ENCODE results near the gene THAP11. TPM values are rescaled to one million over a fixed set of nuclear protein-coding genes. Genes with fewer than 3 reads are reported as not detected.

Gene THAP11
- polyA plus RNA-seq (ENCODE audit: insufficient read length in 3 of 3) = 10 to 100 TPM; 27.5 to 34.1 (median 32.5) TPM

DNA sequence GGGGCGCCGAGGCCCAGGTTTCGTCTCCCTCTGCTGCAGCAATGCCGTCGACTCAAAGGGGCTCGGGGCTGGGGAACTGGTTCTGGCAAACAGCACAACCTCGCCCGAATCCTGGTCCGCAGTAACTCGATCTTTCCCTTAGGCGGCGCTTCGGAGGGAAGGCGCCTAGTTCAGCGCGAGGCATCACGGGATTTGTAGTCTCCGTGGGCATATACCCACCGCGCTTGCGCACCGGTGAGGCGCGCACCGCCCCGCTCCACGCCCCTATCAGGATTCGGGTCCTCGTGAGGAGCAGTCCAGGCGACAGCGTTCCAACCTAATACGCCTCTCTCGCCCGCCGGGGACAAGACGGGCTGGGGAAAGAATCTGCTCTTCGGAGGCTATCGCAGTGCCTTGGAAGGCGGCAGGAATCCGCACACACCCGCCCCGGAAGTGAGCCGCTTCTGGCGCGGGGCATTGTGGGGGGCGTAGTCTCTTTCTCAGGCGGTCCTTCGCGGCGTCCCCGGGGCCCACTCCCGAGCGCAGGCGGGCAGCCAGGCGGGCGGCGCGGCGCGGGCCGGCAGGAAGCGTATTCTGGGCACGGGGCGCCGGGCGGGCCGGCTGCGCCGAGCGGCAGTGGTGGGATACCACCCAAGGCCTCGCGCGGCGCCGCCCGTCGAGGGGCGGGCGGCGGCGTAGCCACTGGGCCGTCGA, at the start of gene THAP11:
Gene THAP11 (plus strand): TSS at position 505 of the 693 bp plus-strand sequence. CDS start 235 bp downstream, outside the sequence.
- peak; percentile 90 to 93 (median 92) for DNase-seq (ENCODE audit: low read depth in 3 of 3, low spot score in 2 of 3)

DNA sequence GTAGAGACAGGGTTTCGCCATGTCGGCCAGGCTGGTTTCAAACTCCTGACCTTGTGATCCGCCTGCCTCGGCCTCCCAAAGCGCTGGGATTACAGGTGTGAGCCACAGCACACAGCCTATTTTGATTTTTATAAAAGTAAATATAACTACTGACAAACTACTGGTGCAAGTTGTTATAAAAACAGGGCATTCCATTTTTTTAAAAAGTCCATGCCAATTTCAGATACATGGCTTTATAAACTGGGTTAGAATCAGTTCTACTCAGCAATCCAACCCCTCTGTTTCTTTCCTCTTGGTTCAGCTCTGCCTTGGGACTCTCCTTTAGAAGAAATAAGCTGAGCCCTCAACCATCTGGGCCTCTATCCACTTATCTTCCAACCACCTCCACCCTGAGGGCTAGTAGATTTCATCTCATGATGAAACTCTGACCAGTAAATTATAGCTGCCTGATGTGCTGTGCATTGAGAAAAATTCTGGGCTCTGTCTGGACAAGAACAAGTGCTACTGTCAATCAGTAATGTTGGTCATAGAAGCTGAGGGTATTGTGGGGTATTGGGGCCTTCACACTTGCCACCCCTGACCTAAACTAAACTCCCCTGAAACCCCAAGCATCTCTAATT, 45.9 kb upstream of the THAP11 start:
- no peak for DNase-seq (ENCODE audit: low read depth in 3 of 3, low spot score in 2 of 3)

DNA sequence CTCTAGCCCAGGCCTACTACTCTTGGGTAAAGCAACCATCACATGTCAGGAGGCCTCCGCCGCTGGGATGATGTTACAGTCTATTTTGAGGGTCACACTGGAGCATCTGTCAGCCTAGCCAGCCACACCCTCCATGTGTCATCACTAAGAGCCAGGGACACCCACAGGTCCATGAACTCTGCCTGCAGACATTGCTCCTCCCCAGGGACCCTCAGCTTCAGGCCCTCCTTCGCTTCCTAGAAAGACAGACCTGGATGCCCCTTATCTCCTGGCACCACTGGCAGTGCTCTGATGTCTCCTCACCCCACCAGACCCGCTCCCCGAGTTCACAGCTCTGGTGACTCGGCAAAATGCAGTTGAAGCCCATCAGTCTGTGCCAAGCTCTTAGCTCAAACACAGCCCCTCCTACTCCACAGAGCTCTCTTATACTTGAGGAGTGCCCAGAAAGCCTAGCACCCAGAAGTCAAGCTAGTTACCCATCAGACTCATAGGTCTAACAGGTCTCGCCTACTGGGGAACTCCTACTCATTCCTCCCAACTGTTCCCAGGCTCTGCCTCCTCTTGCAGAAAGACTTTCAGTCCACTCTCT, 41.7 kb upstream of the THAP11 start:
- DNase-seq (ENCODE audit: low read depth in 3 of 3, low spot score in 2 of 3) = no peak

DNA sequence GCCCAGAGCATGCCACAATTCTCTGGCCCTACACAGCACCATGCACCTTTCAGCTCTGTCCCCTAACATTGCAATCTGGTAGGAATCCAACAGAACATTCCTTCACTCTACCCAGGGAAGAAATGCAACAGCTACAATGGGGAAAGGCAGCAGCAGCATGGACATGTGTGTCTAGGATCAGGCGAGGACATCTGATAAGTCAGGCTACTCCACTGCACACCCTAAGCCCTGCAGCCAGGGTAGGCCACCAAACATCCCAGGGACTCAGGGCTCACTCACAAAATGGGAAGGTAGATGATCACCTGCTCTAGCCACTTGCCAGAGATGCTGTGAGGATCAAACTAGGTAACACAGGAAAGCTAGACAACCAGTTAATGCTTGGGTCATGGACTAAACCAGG, 40.9 kb upstream of the THAP11 start:
- DNase-seq (ENCODE audit: low read depth in 3 of 3, low spot score in 2 of 3) = no peak

DNA sequence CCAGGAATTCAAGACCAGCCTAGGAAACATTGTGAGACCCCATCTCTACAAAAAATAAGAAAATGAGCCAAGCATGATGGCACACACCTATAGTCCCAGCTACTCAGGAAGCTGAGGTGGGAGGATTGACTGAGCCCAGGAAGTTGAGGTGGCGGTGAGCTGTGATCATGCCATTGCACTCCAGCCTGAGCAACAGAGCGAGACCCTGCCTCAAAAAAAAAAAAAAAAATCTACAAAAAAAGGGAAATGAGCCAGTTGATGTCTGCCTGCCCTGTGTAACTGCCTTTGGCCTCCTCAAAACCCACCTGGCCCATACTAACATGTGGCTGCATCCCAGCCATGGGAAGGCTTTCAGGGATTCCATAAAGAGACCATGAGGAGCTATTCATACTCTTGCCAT, 40.2 kb upstream of the THAP11 start:
- no peak for DNase-seq (ENCODE audit: low read depth in 3 of 3, low spot score in 2 of 3)

DNA sequence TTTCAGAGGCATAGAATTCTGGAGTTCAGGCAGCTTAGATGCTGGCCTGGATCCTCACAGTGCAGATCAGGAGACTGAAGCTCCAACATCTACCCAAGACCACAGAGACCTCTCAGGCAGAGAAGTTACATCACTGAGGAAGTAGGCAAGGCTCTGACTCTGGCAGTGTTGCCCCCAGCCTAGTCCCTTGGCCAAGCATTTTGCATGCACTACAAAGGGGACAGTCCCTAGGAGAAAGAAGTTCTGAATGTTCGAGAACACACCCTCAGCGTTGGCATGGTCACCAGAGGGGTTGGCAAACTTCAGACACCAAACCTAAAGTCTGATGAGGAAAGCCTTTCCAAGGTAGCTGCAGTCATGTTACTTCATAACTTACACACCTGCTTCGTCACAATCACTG, 38.2 kb upstream of the THAP11 start:
- DNase-seq (ENCODE audit: low read depth in 3 of 3, low spot score in 2 of 3) = no peak

DNA sequence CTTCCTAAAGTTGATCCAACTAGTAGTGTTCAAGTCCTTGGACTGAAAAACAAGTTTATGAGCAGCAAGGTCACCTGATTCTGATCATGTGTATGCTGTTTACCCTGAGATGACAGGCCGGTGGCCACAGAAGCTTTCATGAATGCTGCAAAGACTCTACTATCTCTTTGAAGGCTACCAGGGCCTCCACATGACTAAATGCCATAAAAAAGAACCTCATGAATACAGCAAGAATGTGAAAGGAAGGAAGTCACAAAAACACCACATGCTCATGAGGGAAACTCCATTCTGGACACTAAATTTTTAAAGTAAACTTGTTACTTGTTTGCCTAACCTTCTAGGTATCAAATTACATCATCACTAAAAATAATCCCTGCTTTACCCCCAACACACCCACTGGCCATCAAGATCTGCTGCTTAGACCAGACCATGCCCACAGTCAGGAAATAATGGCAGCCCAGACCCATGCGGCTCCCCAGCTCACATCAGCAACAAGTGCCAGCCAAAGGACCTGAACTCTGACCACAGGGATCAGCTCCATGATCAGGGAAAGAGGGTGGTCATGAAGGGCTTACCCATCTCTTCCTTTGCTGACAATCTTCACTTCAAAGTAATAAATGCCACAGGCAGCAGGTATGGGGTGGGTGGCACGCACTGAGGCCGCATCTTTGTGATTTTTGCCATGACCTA, 37.1 kb upstream of the THAP11 start:
- no peak for DNase-seq (ENCODE audit: low read depth in 3 of 3, low spot score in 2 of 3)

DNA sequence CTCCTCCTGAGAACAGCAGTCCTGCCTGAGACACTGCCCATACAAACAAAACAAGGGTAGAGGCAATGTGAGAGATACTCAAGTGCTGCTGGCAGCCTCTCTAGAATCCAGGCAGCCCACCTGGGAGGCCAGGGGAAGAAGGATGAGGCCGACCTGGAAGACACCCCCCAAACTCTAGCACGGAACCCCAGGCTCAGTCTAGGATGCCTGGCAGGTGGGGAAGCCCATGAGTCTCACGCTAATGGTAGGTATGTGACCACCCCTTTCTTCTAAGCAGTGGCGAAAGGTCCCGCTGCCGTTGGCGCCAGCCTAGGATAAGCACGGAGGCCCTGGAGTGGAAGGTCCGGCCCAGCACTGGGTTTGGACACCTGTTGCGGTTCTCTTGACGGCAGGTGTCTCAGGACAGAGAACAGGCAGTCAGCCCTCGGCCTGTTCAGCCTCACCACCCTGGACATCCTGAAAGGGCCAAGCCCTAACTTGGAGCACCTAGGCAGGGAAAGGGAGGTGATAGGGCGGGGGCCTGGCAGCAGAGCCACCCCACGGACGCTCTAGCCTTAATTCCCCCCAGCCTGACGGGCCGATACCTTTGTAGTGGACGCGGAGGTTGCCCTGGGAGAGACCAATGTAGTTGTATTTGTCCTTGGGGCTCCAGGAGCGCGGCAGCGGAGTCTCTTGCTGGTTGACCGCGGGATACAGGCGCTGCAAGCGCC, 36.2 kb upstream of the THAP11 start:
- no peak for DNase-seq (ENCODE audit: low read depth in 3 of 3, low spot score in 2 of 3)

DNA sequence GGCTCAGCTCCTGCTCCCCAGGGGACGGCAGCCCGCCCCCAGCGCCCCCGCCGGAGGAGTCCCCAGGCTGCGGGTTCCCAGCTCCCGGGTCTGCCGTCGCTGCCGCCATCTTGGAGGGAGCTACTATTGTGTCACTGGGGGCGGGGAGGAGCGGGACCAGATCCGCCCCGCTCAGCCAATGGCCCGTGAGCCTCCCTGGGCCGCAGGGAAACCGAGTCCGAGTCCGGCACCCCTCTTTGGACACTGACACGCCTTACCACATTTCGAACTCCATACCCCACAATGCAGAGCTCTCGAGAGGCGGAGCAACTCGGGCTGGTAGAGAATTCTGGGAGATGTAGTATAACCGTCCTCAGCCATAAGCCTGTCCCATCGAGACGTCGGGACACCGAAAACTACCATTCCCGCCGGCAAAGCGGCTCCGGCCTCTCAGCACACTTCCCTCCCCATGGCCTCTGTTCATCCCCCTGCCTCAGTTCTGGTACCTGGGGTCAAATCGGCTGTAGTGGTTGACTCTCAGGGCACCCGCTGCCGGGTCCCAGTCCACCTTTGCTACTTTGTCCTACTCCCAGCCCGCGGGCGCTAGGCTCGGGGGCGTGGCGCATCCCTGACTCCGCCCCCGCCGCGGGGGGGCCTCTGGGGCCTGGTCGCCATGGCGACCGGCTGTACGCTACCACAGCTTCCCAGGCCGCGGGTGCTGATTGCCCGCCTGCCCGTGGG, 35.5 kb upstream of the THAP11 start, which contains the start of the genes RANBP10 and TSNAXIP1:
Gene RANBP10 (minus strand): TSS at position 133 of the 720 bp plus-strand sequence. CDS start 24 bp downstream, at position 109.
Gene TSNAXIP1 (plus strand): TSS at position 462 of the 720 bp plus-strand sequence. CDS start 261 bp downstream, outside the sequence.
- DNase-seq (ENCODE audit: low read depth in 3 of 3, low spot score in 2 of 3) = peak; percentile 95 to 98 (median 97)

DNA sequence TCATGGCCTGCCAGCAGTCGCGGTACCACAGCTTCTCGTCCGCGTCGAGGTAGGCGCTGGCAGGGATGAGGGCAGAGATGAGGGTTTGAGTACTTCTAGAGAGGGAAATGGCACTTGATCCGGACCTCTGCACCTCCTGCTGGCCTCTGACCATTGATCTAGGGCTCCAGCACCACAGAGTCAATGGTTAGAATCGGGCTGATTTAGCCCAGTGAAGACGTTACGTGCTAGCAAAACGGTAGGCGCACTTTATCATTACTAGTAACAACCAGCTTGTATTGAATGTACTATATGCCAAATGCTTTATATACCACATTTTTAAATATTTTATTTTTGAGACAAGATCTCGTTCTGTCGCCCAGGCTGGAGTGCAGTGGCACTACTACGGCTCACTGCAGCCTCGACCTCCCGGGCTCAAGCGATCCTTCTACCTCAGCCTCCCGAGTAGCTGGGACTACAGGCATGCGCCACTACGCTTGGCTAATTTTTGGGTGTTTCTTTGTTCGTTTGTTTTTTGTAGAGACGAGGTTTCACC, 34.9 kb upstream of the THAP11 start:
- DNase-seq (ENCODE audit: low read depth in 3 of 3, low spot score in 2 of 3) = no peak

DNA sequence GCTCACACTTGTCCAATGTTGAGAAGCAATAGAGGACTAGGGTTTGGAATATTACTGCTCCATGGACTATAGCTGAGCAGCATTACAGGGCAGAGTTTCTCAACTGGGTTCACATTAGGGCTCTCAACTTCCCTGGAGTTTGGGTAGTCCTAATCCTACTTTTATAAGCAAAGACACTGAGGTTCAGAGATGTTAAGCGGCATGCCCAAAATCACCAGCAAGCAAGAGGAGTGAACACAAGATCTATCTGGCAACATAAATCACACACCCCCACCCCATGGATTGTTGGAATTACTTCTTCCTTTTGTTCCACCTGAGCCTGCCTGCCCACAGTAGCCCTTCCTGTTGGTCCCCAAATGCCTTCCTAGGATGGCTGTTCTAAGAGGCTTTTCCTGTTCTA, 30.2 kb upstream of the THAP11 start:
- DNase-seq (ENCODE audit: low read depth in 3 of 3, low spot score in 2 of 3) = no peak

DNA sequence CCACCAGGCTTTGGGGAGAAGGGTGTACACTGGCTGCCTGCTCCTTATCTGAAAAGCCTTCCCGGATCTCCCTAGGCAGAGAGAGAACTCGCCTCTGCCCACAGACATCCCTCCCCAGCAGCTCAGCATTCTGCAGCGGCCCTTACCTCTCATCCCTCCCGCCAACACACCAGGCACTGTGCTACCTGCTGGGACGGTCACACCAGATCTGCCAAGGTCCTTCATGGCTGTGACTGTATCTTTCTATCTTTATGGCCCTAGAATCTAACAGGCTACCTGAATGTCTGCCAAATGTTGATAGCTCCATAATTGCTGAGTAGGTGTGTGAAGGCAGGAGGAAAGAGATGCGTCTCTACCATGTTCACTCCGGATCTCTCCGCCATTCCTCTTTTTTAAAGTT, 27.6 kb upstream of the THAP11 start:
- no peak for DNase-seq (ENCODE audit: low read depth in 3 of 3, low spot score in 2 of 3)

DNA sequence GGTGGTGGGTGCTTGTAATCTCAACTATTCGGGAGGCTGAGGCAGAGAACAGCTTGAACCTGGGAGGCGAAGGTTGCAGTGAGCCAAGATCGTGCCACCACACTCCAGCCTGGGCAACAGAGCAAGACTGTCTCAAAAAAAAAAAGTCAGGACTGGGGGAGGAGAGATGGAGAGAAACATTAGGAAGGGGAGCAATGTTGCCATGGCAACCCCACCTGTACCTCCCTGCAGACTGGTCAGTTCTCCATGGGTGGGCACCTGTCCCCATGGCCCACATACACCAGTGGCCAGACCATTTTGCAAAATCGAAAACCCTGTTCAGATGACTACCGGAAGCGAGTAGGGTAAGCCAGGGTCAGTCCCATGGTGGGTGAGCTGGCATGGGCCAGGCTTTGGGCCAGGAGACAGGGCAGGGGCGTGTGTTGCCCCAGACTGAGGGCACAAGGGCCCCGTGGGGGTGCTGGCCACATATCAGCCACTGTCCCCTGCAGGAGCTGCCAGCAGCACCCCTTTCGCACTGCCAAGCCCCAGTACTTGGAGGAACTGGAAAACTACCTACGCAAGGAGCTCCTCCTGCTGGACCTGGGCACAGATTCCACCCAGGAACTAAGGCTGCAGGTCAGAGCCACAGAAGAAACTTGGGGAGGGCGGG, 21.4 kb upstream of the THAP11 start:
- no peak for DNase-seq (ENCODE audit: low read depth in 3 of 3, low spot score in 2 of 3)

DNA sequence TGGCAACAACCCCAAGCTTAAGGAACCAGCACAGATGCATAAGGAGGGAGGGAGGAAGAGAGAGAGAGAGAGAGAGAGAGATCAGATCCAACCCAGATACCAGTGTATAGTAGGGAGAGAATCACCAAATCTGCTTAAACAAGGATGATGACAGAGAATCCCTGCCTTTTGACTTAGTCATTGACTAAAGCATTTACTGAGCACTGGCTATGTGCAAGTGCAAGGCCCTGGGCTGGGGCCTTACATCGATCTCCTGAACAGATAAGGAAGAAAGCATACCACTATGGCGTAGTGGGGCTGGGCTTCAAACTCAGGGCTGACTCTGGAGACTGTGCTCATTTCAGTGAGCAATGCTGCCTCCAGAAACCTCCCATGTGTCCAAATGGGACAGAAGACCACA, 19.6 kb upstream of the THAP11 start:
- DNase-seq (ENCODE audit: low read depth in 3 of 3, low spot score in 2 of 3) = no peak

DNA sequence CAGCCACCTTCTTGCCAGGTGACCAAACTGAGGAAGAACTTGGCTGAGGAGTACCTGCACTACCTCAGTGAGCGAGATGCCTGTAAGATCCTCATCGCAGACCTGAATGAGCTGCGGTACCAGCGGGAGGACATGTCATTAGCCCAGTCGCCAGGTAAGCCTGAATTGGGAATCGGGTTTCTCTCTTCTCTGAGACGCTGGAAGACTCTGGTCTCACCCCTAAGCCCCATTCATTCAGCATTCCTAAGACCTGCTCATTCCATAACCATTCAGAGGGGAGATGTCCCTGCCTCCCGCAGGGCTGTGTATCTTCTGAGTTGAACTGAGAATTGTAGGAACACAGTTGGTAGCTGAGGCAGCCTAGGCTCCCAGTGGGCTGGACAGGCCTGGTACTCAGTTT, 17.0 kb upstream of the THAP11 start:
- DNase-seq (ENCODE audit: low read depth in 3 of 3, low spot score in 2 of 3) = no peak

DNA sequence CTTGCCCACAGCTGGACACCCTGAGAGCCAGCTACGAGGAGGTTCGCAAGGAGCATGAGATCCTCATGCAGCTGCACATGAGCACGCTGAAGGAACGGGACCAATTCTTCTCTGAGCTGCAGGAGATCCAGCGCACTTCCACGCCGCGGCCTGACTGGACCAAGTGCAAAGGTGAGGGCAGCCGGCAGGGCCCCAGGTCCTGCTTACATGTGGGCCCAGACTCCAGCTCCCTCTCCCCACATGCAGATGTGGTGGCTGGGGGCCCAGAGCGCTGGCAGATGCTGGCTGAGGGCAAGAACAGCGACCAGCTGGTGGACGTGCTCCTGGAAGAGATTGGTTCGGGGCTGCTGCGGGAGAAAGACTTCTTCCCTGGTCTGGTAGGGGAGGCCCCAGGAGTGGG, 16.2 kb upstream of the THAP11 start:
- DNase-seq (ENCODE audit: low read depth in 3 of 3, low spot score in 2 of 3) = no peak

DNA sequence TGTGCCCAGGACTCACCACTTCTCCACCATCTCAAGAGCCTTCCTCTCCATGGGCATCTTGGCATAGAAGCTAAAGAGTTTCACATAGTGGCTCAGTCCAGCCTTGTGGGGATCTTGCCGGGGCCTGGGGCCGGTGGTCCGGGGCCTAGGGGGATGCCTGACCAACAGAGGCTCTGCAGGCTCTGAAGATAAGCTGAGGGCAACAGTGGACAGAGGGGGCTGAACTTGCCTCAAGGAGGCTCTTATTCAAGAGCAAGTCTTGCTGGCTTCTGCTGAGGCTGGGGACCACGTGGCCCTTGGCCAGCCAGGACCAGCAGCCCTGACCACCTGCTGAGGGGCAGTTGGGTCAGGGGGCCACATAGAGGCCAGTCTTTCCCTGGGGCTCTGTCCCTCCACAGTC, 13.5 kb upstream of the THAP11 start:
- DNase-seq (ENCODE audit: low read depth in 3 of 3, low spot score in 2 of 3) = no peak

DNA sequence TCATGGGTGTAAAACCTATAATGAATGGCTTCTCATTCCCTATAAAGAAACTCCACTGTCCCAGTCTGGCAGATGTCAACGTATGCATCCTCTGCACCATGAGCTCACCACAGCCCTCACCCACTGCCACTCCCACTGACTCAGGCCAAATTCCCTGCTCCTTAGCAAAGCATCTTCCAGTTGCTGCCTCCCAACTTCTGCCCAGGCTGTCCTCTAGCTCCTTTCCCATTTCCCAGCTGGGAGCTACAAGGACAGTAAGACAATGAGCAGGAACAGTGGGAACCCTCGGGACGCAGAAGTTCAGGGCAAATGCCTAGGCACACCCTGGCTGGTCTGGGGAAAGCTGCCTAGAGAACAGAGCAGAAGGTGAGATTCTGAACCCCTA, 9.1 kb upstream of the THAP11 start:
- no peak for DNase-seq (ENCODE audit: low read depth in 3 of 3, low spot score in 2 of 3)
